Endodermal cell (in vitro differentiated cells): ENCODE measurements around the gene DHX29. TPM values are rescaled to one million over a fixed set of nuclear protein-coding genes. Genes with fewer than 3 reads are reported as not detected.

Experiments used
- DNase-seq: peaks from one replicate; pipeline ENCODE4 v3.0.0-alpha.2; 2017
- H3K27ac ChIP-seq: 2 replicates; pipeline ENCODE4 v1.5.1; 2013; ENCODE audit warnings: mild to moderate bottlenecking, low read depth, low read length, moderate library complexity
- H3K27me3 ChIP-seq: 2 replicates; pipeline ENCODE4 v1.6.1; 2013; ENCODE audit warnings: mild to moderate bottlenecking, low read length, moderate library complexity; ENCODE audit not compliant: insufficient read depth, control insufficient read depth, poor library complexity, severe bottlenecking
- H3K36me3 ChIP-seq: 2 replicates; pipeline ENCODE4 v1.7.0; 2013; ENCODE audit warnings: mild to moderate bottlenecking, low read length, moderate library complexity; ENCODE audit not compliant: control insufficient read depth, insufficient read depth
- H3K4me1 ChIP-seq: one replicate; pipeline ENCODE4 v1.7.0; 2013; ENCODE audit warnings: low read length; ENCODE audit not compliant: control insufficient read depth, insufficient read depth
- H3K4me3 ChIP-seq: 2 replicates; pipeline ENCODE4 v1.5.1; 2013; ENCODE audit warnings: mild to moderate bottlenecking, low read length, moderate library complexity
- H3K9ac ChIP-seq: 2 replicates; pipeline ENCODE4 v1.6.1; 2013; ENCODE audit warnings: mild to moderate bottlenecking, low read length, moderate library complexity; ENCODE audit not compliant: poor library complexity, severe bottlenecking; ENCODE audit errors: extremely low read depth
- H3K9me3 ChIP-seq: 2 replicates; pipeline ENCODE4 v1.6.1; 2013; ENCODE audit warnings: mild to moderate bottlenecking, low read length, moderate library complexity; ENCODE audit not compliant: control insufficient read depth
- H3K27ac Mint-ChIP-seq: 2 replicates; pipeline ENCODE4 v1.8.0; 2020; ENCODE audit warnings: mixed read lengths
- H3K27me3 Mint-ChIP-seq: 2 replicates; pipeline ENCODE4 v1.8.0; 2021; ENCODE audit warnings: mild to moderate bottlenecking, mixed read lengths; ENCODE audit not compliant: insufficient read depth
- H3K36me3 Mint-ChIP-seq: 2 replicates; pipeline ENCODE4 v1.8.0; 2020; ENCODE audit warnings: low read depth, mixed read lengths
- H3K4me1 Mint-ChIP-seq: 2 replicates; pipeline ENCODE4 v1.8.0; 2020; ENCODE audit warnings: mixed read lengths
- H3K4me3 Mint-ChIP-seq: 2 replicates; pipeline ENCODE4 v1.8.0; 2020; ENCODE audit warnings: mild to moderate bottlenecking, moderate library complexity, mixed read lengths
- H3K9me3 Mint-ChIP-seq: 2 replicates; pipeline ENCODE4 v1.8.0; 2020; ENCODE audit warnings: mild to moderate bottlenecking, mixed read lengths
- CTCF ChIP-seq: fragments of 200-600 bp; sonication (generic); conservative IDR thresholded peaks from 2 replicates; pipeline ENCODE4 v1.5.0; 2021; ENCODE audit warnings: antibody characterized with exemption, mild to moderate bottlenecking
- WGBS, 2 experiments: methylation state at CpG; one replicate each; pipeline versions ENCODE4 v1.1.5 to v1.1.7; 2013; ENCODE audit warnings: missing lambda C conversion rate in 2 of 2, mixed read lengths in 1 of 2; ENCODE audit not compliant: insufficient coverage in 1 of 2, insufficient read length in 1 of 2; 5-methylcytosine and 5-hydroxymethylcytosine counted together
- total RNA-seq, 2 donors: library from RNA; stranded (reverse); fragmentation: NEBNext Ultra II Directional in 1 of 2; extraction: Animal tissue kit (Norgen Biotek cat#: 25700) in 1 of 2; gene quantifications; 2 replicates in 1 of 2; 3 replicates in 1 of 2; pipeline ENCODE4 v1.2.1, GENCODE V29; 2021

The DHX29 gene
- total RNA-seq, 2 donors from 2014 or later: 27.9 to 29.0 TPM

DNA sequence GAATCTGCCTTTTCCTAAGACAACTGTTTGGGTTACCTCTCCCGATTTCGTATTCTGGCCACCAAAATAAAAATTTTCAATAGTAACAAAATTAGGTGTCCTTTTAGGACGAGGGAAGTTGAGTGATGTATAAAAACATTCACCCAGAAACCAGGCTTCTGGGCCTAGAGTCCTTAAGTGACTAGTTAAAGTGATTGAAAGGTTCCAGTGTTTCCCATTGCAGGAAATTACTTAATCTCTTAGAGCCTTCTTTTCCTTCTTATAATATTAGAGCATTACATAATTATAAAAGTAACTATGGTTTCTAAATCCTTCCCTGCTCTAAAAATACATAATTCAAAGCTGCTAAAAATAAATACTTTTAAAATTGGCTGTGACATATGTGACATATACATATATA, 87.7 kb downstream of the DHX29 start:
- Mint-ChIP-seq H3K27ac (no peak overlapping the region), H3K36me3 (peaks cover 3% of the 10 kb centered on the region), H3K27me3 (peaks cover 67% of the 10 kb centered on the region), H3K9me3 (no peaks in the 10 kb centered on the region), H3K4me1 (peaks cover 7% of the 10 kb centered on the region), H3K4me3 (peak overlapping the region; percentile 76)
- H3K9ac ChIP-seq: no peak overlapping the region
- H3K4me3 ChIP-seq: peak overlapping the region; percentile 76
- peaks cover 80% of the 10 kb centered on the region for H3K27me3 ChIP-seq
- H3K4me1 ChIP-seq: no peaks in the 10 kb centered on the region
- no peaks in the 10 kb centered on the region for H3K9me3 ChIP-seq
- DNase-seq: no peak
- no peak for TF ChIP-seq CTCF
- WGBS, 2 experiments: 91% methylated on average over 3 of the region's 3 CpGs; no CpG with 5 or more reads in 1 of the 2 experiments
- H3K27ac ChIP-seq: no peak overlapping the region
- H3K36me3 ChIP-seq: no peaks in the 10 kb centered on the region

DNA sequence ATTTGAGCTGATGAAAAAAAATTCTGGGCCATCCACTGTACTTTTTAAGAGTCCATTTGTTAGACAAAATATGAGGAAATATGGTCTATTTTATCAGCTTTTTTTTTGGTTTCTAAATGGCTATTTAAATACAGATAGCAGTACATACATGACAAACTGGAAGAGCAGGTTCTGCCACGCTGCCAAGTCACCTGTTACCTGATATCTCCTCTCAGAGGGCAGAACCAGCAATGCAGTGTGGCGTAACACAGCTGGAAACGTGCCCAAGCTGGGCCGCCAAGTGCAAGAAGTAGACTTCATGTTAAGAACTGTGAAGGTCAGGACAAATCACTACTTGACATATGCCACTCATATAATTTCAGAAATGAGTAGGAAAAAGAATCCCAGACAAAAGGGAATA, 88.5 kb downstream of the DHX29 start:
- no peak overlapping the region for H3K9ac ChIP-seq
- H3K27me3 ChIP-seq: peaks cover 72% of the 10 kb centered on the region
- peaks cover 3% of the 10 kb centered on the region for H3K36me3 Mint-ChIP-seq
- H3K27me3 Mint-ChIP-seq: peaks cover 59% of the 10 kb centered on the region
- no peak for DNase-seq
- H3K9me3 Mint-ChIP-seq: no peaks in the 10 kb centered on the region
- H3K27ac ChIP-seq: no peak overlapping the region
- no peak overlapping the region for H3K4me3 ChIP-seq
- no peaks in the 10 kb centered on the region for H3K4me1 ChIP-seq
- H3K4me3 Mint-ChIP-seq: no peak overlapping the region
- no peaks in the 10 kb centered on the region for H3K36me3 ChIP-seq
- H3K27ac Mint-ChIP-seq: no peak overlapping the region
- H3K9me3 ChIP-seq: no peaks in the 10 kb centered on the region
- no peak for TF ChIP-seq CTCF
- 44 to 94% methylated on average over 2 to 4 of the region's 4 CpGs for WGBS, 2 experiments
- peaks cover 7% of the 10 kb centered on the region for H3K4me1 Mint-ChIP-seq

GRCh38 chr5:55211184-55211874, 96.2 kb downstream of the DHX29 start:
- TF ChIP-seq CTCF: no peak
- Histone ChIP-seq H3K36me3 (no peaks in the 10 kb centered on the region), H3K4me1 (no peaks in the 10 kb centered on the region), H3K27ac (no peak overlapping the region), H3K4me3 (no peak overlapping the region), H3K27me3 (peaks cover 24% of the 10 kb centered on the region), H3K9ac (no peak overlapping the region), H3K9me3 (no peaks in the 10 kb centered on the region)
- no peak for DNase-seq
- no peak overlapping the region for H3K27ac Mint-ChIP-seq
- no peaks in the 10 kb centered on the region for H3K9me3 Mint-ChIP-seq
- H3K36me3 Mint-ChIP-seq: no peaks in the 10 kb centered on the region
- H3K4me1 Mint-ChIP-seq: no peaks in the 10 kb centered on the region
- WGBS, 2 experiments: 84% methylated on average over 2 of the region's 2 CpGs; no CpG with 5 or more reads in 1 of the 2 experiments
- peaks cover 19% of the 10 kb centered on the region for H3K27me3 Mint-ChIP-seq
- H3K4me3 Mint-ChIP-seq: no peak overlapping the region

Other genes with a start within 250 kb of the DHX29 start
- gene GZMA, start 205.0 kb downstream of the DHX29 start, total RNA-seq: under 1 TPM in 1 of 2 donors, not detected in 1; 0.31 TPM
- 10 to 100 TPM; 47.9 to 68.9 TPM for gene GPX8, start 147.5 kb downstream of the DHX29 start, total RNA-seq
- under 1 TPM; 0.13 to 0.20 TPM for gene CDC20B, start 134.5 kb downstream of the DHX29 start, total RNA-seq
- 1 to 10 TPM in 1 of 2 donors, under 1 TPM in 1; 0.58 to 1.4 TPM for gene MCIDAS, start 80.4 kb downstream of the DHX29 start, total RNA-seq
- gene CCNO, start 74.1 kb downstream of the DHX29 start, total RNA-seq: 1 to 10 TPM; 5.1 to 9.7 TPM
- gene MTREX, start 295 bp upstream of the DHX29 start, total RNA-seq: 100 to 1,000 TPM in 1 of 2 donors, 10 to 100 TPM in 1; 91.0 to 106 TPM
- 100 to 1,000 TPM in 1 of 2 donors, 10 to 100 TPM in 1; 29.0 to 100 TPM for gene PLPP1, start 227.3 kb upstream of the DHX29 start, total RNA-seq